ENCODE data around the gene LTF. TPM values are rescaled to one million over a fixed set of nuclear protein-coding genes. Genes with fewer than 3 reads are reported as not detected.
"Not testable (repeated sequence)": the region's sequence is repeated elsewhere in the genome, so short reads cannot be mapped to it uniquely, and the experiment has no call there.

LTF gene
- total and polyA plus RNA-seq, 2 experiments from 2014 or later, result 0.73 to 1.3 TPM

DNA sequence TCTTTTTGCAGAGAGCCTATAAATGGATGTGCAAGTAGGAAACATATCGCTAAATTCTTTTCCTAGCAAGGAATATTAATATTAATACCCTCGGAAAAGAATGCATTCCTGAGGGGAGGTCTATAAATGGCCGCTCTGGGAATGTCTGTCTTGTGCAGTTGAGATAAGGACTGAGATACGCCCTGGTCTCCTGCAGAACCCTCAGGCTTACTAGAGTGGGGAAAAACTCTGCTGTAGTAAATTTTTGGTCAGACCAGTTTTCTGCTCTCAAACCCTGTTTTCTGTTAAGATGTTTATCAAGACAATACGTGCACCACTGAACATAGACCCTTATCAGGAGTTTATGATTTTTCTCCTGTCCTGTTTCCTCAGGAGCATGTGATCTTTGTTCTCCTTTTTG is 32.8 kb downstream of the LTF start:
- not testable (repeated sequence) for H3K4me2 ChIP-seq; ATAC-seq; H3K27me3 Mint-ChIP-seq (ENCODE audit: insufficient read depth, low read depth, poor library complexity); H3F3A ChIP-seq (replicated peaks; ENCODE audit: low read depth); H4K20me1 ChIP-seq (replicated peaks; ENCODE audit: insufficient read depth); H3K36me3 Mint-ChIP-seq (ENCODE audit: low read depth); H3K27me3 ChIP-seq (ENCODE audit: insufficient read depth); H3K36me3 ChIP-seq (ENCODE audit: insufficient read depth); H2AFZ ChIP-seq; H3K27ac Mint-ChIP-seq; H3K4me1 Mint-ChIP-seq; H3K27ac ChIP-seq (ENCODE audit: low read depth); H3K79me2 ChIP-seq (replicated peaks; ENCODE audit: insufficient read depth); H3K9me2 ChIP-seq (ENCODE audit: insufficient read depth); H3K4me1 ChIP-seq (ENCODE audit: insufficient read depth); DNase-seq (ENCODE audit: low spot score); H3K4me3 Mint-ChIP-seq; H3K4me3 ChIP-seq
- peaks cover 17% of the 10 kb centered on the region for H3K9me3 Mint-ChIP-seq

DNA sequence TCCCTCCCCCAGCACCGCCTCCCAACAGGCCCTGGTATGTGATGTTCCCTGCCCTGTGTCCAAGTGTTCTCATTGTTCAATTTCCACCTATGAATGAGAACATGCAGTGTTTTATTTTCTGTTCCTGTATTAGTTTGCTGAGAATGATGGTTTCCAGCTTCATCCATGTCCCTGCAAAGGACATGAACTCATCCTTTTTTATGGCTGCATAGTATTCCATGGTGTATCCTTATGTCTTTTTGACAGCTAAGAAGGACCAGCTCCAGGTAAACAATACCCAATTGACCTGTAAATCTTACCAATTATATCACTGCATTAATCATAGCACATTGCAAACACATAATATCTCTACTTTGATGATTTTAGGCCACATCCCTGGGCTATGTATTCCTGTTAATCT is 33.8 kb downstream of the LTF start:
- not testable (repeated sequence) for H3K4me3 Mint-ChIP-seq; H3K4me2 ChIP-seq; H3K4me3 ChIP-seq; H3K36me3 ChIP-seq (ENCODE audit: insufficient read depth); H3K27ac ChIP-seq (ENCODE audit: low read depth); H3K36me3 Mint-ChIP-seq (ENCODE audit: low read depth); H3K27ac Mint-ChIP-seq; H3K27me3 ChIP-seq (ENCODE audit: insufficient read depth); H3K27me3 Mint-ChIP-seq (ENCODE audit: insufficient read depth, low read depth, poor library complexity); ATAC-seq; H3F3A ChIP-seq (replicated peaks; ENCODE audit: low read depth); H2AFZ ChIP-seq; DNase-seq (ENCODE audit: low spot score); H3K4me1 ChIP-seq (ENCODE audit: insufficient read depth); H3K9me2 ChIP-seq (ENCODE audit: insufficient read depth); H4K20me1 ChIP-seq (replicated peaks; ENCODE audit: insufficient read depth); H3K79me2 ChIP-seq (replicated peaks; ENCODE audit: insufficient read depth)
- H3K9me3 Mint-ChIP-seq, result peaks cover 17% of the 10 kb centered on the region
- peaks cover 10% of the 10 kb centered on the region; the same call in 2 of the 3 replicates for H3K4me1 Mint-ChIP-seq

- H2AFZ ChIP-seq, result no peak overlapping the region
- H3K9me3 Mint-ChIP-seq, result peaks cover 17% of the 10 kb centered on the region
- no peaks in the 10 kb centered on the region for H3F3A ChIP-seq (replicated peaks; ENCODE audit: low read depth)
- H3K36me3 ChIP-seq (ENCODE audit: insufficient read depth), result peaks cover 7% of the 10 kb centered on the region
- no peaks in the 10 kb centered on the region; the same call in 1 of the 2 replicates for H3K4me1 ChIP-seq (ENCODE audit: insufficient read depth)
- H3K4me3 ChIP-seq, result no peak overlapping the region
- H3K4me3 Mint-ChIP-seq, result no peak overlapping the region
- H3K9me2 ChIP-seq (ENCODE audit: insufficient read depth), result no peaks in the 10 kb centered on the region; the same call in 1 of the 2 replicates
- H3K27me3 ChIP-seq (ENCODE audit: insufficient read depth), result no peaks in the 10 kb centered on the region
- H3K27me3 Mint-ChIP-seq (ENCODE audit: insufficient read depth, low read depth, poor library complexity), result no peaks in the 10 kb centered on the region
- no peak overlapping the region for H3K27ac ChIP-seq (ENCODE audit: low read depth)
- peaks cover 7% of the 10 kb centered on the region; the same call in 2 of the 3 replicates for H3K36me3 Mint-ChIP-seq (ENCODE audit: low read depth)
- H4K20me1 ChIP-seq (replicated peaks; ENCODE audit: insufficient read depth), result no peaks in the 10 kb centered on the region
- no peaks in the 10 kb centered on the region for H3K79me2 ChIP-seq (replicated peaks; ENCODE audit: insufficient read depth)
- no peak overlapping the region for H3K4me2 ChIP-seq
- H3K4me1 Mint-ChIP-seq, result peaks cover 10% of the 10 kb centered on the region; the same call in 2 of the 3 replicates
- ATAC-seq (no peak), DNase-seq (ENCODE audit: low spot score) (no peak)
- no peak overlapping the region for H3K27ac Mint-ChIP-seq
- TF ChIP-seq ZNF331 (CRISPR knock-in tag; IDR thresholded peaks at IDR 0.05; ENCODE audit: low read depth) (no peak), EZH2phosphoT487 (IDR thresholded peaks at IDR 0.05; ENCODE audit: unreplicated experiment) (no peak), STAT1 (IDR thresholded peaks at IDR 0.05; ENCODE audit: unreplicated experiment) (no peak), EZH2 (IDR thresholded peaks at IDR 0.05; ENCODE audit: low read depth, unreplicated experiment) (no peak), CREB1 (CRISPR knock-in tag; IDR thresholded peaks at IDR 0.05; ENCODE audit: low read depth) (no peak), REST (IDR thresholded peaks at IDR 0.05; ENCODE audit: unreplicated experiment) (no peak), ZNF114 (CRISPR knock-in tag; IDR thresholded peaks at IDR 0.05) (no peak)
- TF ChIP-seq, protein P1, sequence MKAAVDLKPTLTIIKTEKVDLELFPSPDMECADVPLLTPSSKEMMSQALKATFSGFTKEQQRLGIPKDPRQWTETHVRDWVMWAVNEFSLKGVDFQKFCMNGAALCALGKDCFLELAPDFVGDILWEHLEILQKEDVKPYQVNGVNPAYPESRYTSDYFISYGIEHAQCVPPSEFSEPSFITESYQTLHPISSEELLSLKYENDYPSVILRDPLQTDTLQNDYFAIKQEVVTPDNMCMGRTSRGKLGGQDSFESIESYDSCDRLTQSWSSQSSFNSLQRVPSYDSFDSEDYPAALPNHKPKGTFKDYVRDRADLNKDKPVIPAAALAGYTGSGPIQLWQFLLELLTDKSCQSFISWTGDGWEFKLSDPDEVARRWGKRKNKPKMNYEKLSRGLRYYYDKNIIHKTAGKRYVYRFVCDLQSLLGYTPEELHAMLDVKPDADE (IDR thresholded peaks at IDR 0.05), result no peak
Observed at GRCh38 chr3:46429671-46430070, 35.0 kb downstream of the LTF start.
